HG03457 (cell line): ENCODE results near the gene TCEAL3.
"Not testable (repeated sequence)": the region's sequence is repeated elsewhere in the genome, so short reads cannot be mapped to it uniquely, and the experiment has no call there.

Experiments
- ATAC-seq: cut with Tn5 transposase; IDR thresholded peaks from one replicate; pipeline ENCODE4 v1.9.1; 2021; ENCODE audit warnings: moderate number of reproducible peaks; ENCODE audit not compliant: unreplicated experiment

Gene TCEAL3

DNA sequence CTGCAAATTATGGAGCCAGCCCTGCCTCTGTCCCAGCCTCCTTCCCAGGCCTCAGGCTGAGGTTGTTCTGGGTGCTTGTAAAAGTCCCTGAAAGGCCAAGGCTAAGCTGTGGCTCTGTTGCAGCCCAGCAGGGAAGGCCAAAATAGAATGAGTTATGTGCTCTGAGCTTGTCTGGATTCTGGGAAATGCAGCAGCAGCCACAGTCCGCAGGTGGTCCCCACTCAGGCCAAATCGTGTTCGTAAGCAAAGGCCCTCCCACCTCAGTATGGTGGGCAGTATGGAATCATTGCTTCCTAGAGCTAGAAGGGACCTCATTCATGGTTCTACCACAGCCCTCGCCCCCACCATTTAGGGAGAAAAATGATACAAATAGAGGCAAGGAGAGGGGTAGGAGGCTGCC is 16.3 kb downstream of the TCEAL3 start:
- no peak for ATAC-seq

DNA sequence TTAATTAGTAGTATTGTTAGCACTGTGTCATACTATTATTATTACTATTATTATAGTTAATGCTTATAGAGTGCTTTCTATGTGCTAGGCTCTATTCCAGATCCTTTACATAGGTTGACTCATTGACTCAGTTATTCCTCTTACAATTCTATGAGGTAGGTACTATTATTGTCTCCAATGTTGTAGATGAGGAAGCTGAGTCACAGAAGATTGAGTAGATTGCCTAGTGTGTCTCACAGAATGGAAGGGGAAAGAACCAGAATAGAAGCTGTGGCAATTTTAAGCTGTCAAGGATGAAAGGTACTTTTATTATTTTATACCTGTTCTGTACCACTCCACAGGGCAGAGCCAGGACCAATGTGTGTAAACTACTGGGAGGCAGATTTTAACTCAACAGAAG is 19.1 kb downstream of the TCEAL3 start:
- ATAC-seq: no peak

GRCh38 chrX:103628386-103629317 is 20.9 kb downstream of the TCEAL3 start, which contains the start of gene TCEAL1:
Gene TCEAL1, plus strand, starts transcription at chrX:103628975. Its CDS starts 942 bp downstream, at chrX:103629917.
- ATAC-seq: peak; percentile 57

DNA sequence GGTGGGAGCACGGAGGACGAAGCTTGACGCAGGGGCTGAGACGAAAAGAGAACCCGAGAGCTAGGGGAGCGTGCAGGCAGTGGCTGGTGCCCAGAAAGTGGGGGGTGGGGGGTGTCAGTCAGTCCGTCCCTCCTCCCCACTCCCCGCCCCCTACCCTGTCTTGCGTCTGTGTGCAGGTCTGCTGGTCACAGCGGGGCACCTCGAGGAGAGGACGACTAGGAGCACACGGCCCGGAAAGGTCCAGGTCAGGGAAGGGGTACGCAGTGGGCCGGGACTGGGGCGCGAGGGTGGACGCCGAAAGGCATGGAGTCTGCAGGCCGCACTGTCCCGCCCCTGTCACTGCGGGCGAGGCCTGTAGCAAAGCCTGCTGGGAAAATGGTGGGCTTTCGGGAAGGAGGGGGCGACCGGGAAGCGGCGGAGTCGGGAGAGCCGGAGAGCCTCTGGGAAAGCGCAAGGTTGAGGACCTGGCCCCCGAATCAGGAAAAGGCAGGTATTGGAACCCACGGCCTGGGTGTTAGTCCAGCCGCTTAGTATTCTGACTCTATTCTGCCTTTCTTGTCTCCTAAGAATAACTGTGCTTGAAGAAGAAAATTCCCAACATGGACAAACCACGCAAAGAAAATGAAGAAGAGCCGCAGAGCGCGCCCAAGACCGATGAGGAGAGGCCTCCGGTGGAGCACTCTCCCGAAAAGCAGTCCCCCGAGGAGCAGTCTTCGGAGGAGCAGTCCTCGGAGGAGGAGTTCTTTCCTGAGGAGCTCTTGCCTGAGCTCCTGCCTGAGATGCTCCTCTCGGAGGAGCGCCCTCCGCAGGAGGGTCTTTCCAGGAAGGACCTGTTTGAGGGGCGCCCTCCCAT is 21.8 kb downstream of the TCEAL3 start:
- no peak for ATAC-seq

DNA sequence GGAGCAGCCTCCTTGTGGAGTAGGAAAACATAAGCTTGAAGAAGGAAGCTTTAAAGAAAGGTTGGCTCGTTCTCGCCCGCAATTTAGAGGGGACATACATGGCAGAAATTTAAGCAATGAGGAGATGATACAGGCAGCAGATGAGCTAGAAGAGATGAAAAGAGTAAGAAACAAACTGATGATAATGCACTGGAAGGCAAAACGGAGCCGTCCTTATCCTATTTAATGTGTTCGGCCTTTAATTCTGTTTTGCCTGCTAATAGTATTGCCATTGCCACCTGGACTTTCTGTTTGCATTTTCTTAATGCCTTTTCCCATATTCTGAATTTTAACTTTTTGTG is 22.4 kb downstream of the TCEAL3 start:
- ATAC-seq: no peak

- ATAC-seq: no peak
These were observed 23.4 kb downstream of the TCEAL3 start for GRCh38 chrX:103631145-103631544.

GRCh38 chrX:103635436-103635835 is 27.7 kb downstream of the TCEAL3 start:
- ATAC-seq: no peak

GRCh38 chrX:103637604-103638338 is 30.0 kb downstream of the TCEAL3 start:
- no peak for ATAC-seq

- ATAC-seq: not testable (repeated sequence)
These were observed 30.9 kb downstream of the TCEAL3 start for GRCh38 chrX:103638479-103639346.

DNA sequence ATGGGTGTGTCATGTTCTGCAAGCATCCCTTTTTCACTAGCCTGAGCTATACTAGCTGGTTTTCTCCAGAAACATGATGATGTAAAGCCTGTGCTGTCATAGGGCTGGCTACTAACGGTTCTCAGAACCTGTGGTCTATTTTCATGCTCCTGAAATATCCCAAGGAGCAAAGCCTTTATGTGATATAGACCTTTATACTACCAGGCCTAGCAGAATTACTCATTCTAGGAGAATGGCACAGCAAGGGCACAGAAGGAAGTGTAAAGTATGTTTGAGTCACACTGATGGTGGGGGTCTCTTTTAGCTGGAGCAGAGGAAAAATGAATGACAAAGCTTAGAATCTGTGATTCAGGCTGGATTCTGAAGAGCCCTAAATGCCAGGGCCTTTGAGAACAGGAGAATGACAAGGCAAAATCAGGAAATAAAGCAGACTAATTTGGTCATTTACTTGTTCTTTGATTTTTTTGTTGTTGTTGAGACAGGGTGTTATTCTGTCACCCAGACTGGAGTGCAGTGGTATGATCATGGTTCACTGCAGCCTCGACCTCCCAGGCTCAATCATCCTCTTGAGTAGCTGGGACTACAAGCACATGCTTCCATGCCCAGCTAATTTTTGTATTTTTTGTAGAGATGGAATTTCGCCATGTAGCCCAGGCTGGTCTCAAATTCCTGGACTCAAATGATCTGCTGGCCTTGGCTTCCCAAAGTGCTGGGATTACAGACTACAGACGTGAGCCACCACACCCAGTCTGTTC is 32.8 kb downstream of the TCEAL3 start:
- no peak for ATAC-seq

GRCh38 chrX:103644125-103644524 is 36.4 kb downstream of the TCEAL3 start:
- ATAC-seq: no peak

DNA sequence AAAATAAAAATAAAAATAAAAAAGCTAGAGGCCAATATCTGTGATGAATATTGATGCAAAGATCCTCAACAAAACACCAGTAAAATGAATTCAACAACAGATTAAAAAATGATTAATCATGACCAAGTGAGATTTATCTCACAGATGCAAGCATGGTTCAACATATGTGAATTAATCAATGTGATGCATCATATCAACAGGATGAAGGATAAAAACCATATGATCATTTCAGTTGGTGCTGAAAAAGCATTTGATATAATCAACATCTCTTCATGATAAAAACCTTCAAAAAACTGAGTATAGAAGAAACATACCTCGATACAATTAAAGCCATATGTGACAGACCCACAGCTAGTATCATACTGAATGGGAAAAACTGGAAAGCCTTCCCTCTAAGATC is 39.9 kb downstream of the TCEAL3 start:
- ATAC-seq: no peak

DNA sequence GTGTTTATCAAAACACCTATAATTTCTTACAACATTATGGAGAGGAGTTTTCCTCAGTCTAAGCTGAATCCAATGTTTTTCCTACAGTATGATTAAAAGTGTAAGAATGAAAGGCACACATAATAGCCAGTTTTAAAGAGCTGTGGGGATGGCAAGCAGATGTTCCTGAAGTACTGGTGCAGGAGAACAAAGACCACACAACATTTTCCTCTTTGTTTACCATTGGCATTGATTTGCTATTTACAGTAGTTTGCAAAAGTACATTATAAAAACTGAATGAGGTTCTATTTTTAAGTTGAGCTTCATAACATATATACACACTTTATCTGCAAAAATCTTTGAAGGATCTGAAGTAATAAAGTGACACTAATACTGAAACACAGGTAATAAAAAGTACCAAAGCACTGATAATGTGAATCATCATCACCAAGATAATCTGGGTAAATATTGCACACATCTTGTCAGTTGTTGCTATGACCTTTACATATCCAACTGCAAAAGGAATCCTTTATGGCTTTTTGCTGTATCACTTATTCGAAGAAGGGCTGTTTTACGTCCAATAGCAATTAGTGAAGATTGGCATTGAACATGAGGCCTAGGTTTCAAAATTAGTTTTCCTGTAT is 43.5 kb downstream of the TCEAL3 start:
- no peak for ATAC-seq

DNA sequence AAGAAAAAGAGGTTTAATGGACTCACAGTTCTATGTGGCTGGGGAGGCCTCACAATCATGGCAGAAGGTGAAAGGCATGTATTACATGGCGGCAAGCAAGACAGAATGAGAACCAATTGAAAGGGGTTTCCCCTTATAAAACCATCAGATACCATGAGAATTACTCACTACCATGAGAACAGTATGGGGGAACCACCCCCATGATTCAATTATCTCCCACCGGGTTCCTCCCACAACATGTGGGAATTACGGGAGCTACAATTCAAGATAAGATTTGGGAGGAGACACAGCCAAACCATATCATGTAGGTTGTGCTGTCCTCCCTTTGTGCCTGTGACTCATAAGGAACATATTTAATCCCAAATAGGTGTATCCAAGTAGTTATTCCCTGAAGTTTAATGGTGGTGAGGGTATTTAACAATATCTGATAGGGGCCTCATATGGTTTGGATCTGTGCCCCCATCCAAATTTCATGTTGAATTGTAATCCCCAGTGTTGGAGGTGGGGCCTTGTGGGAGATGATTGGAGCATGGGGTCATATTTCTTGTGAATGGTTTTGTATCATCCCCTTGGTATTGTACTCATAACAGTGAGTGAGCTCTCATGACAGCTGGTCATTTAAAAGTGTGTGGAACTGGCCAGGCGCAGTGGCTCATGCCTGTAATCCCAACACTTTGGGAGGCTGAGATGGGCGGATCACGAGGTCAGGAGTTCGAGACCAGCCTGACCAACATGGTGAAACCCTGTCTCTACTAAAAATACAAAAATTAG is 47.7 kb downstream of the TCEAL3 start:
- ATAC-seq: not testable (repeated sequence)

DNA sequence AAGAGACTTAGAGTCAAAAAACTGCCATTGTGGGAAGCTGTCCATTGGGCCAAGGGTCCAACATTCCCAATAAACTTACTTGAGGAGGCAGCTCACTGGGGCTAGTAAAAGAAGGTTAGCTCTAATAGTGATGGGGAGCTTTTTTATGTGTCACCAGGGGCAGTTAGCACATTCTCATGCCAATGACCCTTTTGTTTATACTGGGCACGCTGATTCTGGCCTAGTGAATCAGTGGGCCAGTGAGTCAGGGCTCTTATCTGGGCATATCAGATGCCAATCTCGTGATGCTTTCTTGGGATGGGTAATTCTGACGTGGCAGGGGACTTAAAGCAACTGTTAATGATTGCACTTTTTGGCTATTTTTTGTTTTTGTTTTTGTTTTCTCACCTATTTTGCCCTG is 48.9 kb downstream of the TCEAL3 start:
- no peak for ATAC-seq

- ATAC-seq: not testable (repeated sequence)
These were observed 49.3 kb downstream of the TCEAL3 start for GRCh38 chrX:103657066-103657465.

DNA sequence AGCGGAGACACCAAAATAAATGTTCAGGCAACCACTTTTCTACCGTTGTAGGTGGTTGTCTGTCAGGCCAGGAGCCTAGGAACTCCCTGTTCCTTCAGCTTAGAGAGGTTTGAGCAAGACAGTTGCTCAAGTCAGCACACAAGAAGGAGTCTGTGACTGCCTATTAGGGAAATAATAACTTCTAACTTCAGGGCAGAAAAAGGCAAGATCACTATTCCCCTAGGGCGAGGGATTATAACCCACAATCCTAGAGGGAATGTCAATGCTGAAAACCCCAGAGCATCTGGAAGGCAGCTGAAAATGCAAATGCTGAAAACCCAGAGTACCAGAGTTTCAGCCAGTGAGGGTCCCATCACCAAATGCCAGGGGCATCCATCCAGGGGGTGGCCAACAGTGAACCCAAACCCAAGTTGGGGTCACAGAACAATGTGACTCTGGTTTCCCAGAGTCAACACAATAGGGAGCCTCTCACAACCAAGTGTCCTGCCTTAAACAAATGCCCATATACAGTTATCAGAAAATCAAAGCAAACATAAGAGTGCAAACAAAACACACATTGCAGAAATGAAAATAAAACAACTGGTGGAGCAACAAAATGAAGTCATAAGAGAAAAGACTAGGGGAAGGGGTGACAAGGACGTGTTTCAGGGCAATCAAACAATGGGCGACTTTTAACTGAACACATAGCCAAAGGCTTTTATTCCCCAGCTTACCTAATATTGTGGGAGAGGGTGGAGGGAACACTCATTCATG is 51.1 kb downstream of the TCEAL3 start:
- no peak for ATAC-seq

- not testable (repeated sequence) for ATAC-seq
These were observed 51.7 kb downstream of the TCEAL3 start for GRCh38 chrX:103659460-103659859.
